NB4 (cell line): ENCODE data around the gene PSTPIP2.

Source experiments
- DNase-seq: peaks from one replicate; pipeline ENCODE4 v3.0.0; 2010; ENCODE audit warnings: low read depth
- H3K4me3 ChIP-seq: one replicate; pipeline ENCODE4 v1.5.1; 2011; ENCODE audit warnings: mild to moderate bottlenecking, low read depth, low read length, moderate library complexity
- CTCF ChIP-seq: IDR thresholded peaks from one replicate; pipeline ENCODE4 v1.5.1; 2012; ENCODE audit warnings: low read depth, low read length
- MAX ChIP-seq: IDR thresholded peaks from 2 replicates; pipeline ENCODE4 v1.6.1; 2011; ENCODE audit warnings: low read depth, low read length
- MYC ChIP-seq: IDR thresholded peaks from 2 replicates; pipeline ENCODE4 v1.6.1; 2011; ENCODE audit warnings: low read depth, low read length
- POLR2A ChIP-seq: IDR thresholded peaks from 2 replicates; pipeline ENCODE4 v1.6.1; 2011; ENCODE audit warnings: mild to moderate bottlenecking; ENCODE audit not compliant: insufficient read length; ENCODE audit errors: extremely low read depth

PSTPIP2 gene

GRCh38 chr18:46028536-46028891 lies 43.5 kb downstream of the PSTPIP2 start:
- TF ChIP-seq MAX (no peak), MYC (no peak), POLR2A (no peak), CTCF (no peak)
- DNase-seq: no peak
- no peak overlapping the region for H3K4me3 ChIP-seq

- DNase-seq: no peak
- H3K4me3 ChIP-seq: no peak overlapping the region
- TF ChIP-seq CTCF (no peak), MAX (no peak), POLR2A (no peak), MYC (no peak)
Measured at GRCh38 chr18:46019936-46020335, 52.1 kb downstream of the PSTPIP2 start.

GRCh38 chr18:46013484-46014189 lies 58.4 kb downstream of the PSTPIP2 start:
- no peak for DNase-seq
- TF ChIP-seq POLR2A: no peak
- no peak for TF ChIP-seq MYC
- no peak for TF ChIP-seq MAX
- TF ChIP-seq CTCF: no peak
- no peak overlapping the region for H3K4me3 ChIP-seq

GRCh38 chr18:46010676-46011075 lies 61.4 kb downstream of the PSTPIP2 start:
- no peak for DNase-seq

GRCh38 chr18:46010050-46010449 lies 62.0 kb downstream of the PSTPIP2 start:
- DNase-seq: no peak
- no peak overlapping the region for H3K4me3 ChIP-seq
- TF ChIP-seq MYC: no peak
- no peak for TF ChIP-seq MAX
- TF ChIP-seq POLR2A: no peak
- no peak for TF ChIP-seq CTCF

More at GRCh38 chr18:46010676-46011075, 61.4 kb downstream of the PSTPIP2 start:
- TF ChIP-seq CTCF (no peak), POLR2A (no peak), MYC (no peak), MAX (no peak)
- no peak overlapping the region for H3K4me3 ChIP-seq
